DMS153 treated with DMSO at 0.1 percent for 48 hours (cell line): ENCODE data around the gene OSMR.
"Not testable (repeated sequence)": the region's sequence is repeated elsewhere in the genome, so short reads cannot be mapped to it uniquely, and the experiment has no call there.

ENCODE experiments used
- DNase-seq: peaks from one replicate; lab custom pipeline; 2025; ENCODE audit not compliant: unreplicated experiment; lab: John Stamatoyannopoulos, UW

Gene OSMR

DNA sequence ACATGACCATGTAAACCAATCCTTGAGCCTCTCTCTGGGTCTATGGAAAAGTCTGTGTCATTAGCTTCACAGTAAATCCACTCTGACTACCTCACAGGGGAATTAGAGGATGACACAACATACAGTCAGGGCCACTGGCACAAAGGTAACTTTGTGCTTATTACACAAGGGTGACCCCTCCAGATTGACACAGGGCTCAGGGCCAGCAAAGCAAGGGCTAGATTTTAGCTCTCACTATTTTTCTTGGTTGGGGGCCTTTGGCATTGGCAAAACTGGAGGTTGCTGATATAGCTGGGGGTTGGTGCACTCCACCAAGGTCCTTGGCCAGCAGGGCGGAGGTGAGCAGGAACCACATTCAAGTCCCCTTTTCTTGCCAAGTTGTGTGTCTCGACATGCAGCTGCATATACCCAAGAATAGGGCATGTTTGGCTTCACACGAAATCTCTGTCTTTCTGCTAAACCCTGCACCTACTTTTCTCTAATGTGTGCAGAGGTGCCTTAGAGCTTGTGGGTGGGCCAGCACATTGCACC is 15.2 kb upstream of the OSMR start:
- no peak for DNase-seq

DNA sequence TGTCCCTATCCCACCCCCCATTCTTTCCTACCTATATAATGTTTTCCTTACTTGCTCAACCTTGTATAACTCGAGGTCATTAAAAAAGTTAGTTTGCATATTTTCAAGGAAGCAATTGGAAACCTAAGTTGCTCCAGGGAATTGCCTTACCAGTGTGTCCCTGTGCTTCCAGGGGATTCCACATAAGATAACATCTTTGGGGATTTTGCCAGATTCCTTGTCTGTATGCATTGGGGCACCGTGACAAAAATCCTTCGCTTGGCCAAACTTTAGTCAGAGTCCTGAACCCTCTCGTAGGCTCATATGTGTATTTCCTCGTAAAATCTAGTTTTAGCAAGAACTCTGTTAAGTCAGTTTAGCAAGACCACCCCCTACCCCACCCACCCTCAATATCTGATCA is 14.7 kb upstream of the OSMR start:
- no peak for DNase-seq

DNA sequence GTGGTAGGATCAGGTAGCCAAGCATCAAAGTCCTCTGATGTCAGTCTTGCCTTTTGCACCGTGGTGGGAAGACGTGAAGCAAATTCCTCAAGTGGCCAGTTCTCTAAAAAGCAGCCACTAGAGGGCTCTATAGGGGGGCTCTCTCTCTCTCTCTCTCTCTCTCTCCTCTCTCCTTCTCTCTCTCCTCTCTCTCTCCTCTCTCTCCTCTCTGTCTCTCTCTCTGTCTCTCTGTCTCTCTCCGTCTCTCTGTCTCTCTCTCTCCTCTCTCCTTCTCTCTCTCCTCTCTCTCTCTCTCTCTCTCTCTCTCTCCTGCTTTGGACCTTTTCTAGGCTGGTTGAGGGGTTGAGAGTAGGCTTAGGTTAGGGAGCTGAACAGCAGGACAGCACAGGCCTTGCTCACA is 13.9 kb upstream of the OSMR start:
- DNase-seq, result peak; percentile 22

DNA sequence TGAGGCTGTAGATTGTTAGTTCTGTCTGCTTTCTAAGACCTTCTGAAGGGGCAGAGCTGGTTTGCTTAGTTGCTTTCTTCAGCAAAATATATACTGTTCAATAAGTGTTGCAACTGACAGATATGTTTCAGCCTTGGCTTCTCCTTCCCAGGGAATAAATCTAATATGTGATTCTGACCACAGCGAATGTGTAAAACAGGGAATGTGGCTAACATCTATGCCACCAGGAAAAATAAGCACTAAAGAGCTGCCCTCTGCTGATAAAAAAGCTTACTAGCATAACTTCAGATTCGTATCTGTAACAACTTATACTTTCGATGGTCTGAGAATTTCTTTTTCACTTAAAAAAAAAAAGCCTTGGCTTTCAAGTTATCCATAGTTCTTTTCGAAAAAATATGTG is 13.0 kb upstream of the OSMR start:
- no peak for DNase-seq

- no peak for DNase-seq
These were observed 9.9 kb upstream of the OSMR start for GRCh38 chr5:38835887-38836286.

- DNase-seq, result no peak
These were observed 8.4 kb upstream of the OSMR start for GRCh38 chr5:38837416-38837815.

DNA sequence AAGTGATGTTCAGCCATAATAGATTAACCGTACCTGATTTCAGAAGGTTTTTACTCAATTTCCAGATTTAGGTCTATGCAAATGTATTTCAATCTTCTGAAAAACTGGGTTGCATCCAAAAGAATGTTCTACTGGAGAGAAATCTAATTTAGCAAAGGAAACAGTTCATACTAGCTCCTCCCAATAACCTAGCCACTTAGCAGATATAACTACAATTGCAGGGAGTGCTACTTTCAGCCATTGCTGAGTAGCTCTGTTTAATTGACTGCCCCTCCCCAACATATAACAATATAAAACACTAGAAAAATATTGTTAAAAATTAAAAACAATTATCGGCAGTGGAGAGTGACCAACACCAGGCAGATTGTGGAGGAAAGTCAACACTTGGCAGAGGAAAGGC is 7.9 kb upstream of the OSMR start:
- no peak for DNase-seq

- no peak for DNase-seq
These were observed 2.1 kb upstream of the OSMR start for GRCh38 chr5:38843665-38844064.

GRCh38 chr5:38846379-38847011 is 683 bp downstream of the OSMR start:
- DNase-seq, result no peak

DNA sequence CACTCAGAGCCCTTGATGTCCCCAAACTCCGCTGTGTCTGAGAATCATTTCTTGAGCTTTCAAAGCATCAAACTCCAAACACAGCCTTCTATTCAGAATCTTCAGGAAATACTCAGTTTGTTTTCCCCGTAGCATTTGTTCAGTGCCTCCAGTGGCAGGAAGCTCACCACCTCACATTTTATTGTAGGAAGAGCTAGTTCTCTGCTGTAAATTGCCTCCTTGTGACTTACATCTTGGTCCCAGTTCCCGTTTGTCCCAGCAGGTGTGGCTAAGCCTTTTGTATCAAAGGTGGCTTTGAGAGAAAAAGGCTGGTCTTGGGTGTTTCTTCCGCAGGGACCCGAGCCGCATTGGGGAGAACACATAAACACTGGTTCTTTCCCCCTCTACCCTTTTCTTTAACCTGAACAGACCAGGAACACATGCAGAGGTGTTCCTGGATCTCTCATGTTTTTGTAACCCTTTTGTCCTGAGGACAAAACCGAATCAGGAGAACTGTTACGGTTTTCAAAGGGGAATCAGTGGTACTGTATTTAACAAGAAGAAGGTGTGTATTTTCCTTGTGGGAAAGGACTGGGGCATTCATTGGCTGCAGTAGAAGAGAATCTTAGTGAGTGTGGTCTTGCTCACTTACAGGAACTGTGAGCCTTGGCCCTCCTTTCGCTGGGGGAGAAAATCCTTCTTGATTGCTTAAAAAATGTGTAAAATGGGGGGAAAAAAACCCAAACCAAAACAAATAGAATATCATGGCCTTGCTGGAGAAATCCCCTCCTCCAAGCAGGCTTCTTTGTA is 1.9 kb downstream of the OSMR start:
- DNase-seq, result no peak

DNA sequence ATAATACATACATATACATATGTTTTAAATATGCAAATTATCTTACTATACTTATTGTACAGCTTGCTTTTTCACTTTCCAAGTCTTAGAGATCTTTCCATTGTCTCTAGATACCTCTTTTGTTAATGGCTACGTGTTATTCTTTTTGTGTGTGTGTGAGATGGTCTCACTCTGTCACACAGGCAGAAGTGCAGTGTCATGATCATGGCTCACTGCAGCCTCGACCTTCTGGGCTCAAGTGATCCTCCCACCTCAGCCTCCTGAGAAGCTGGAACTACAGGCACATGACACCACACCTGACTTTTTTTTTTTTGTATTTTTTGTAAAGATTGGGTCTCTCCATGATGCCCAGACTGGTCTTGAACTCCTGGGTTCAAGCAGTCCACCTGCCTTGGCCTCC is 2.8 kb downstream of the OSMR start:
- DNase-seq, result no peak

DNA sequence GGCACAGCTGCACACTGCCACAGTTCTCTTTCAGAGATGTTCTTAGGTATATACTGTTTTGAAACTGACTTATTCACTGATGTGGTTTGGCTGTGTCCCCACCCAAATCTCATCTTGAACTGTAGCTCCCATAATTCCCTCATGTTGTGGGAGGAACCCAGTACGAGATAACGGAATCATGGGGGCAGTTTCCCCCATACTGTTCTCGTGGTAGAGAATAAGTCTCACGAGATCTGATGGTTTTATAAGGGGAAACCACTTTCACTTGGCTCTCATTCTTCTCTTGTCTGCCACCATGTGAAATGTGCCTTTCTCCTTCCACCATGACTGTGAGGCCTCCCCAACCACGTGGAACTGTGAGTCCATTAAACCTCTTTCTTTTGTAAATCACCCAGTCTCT is 5.8 kb downstream of the OSMR start:
- DNase-seq, result not testable (repeated sequence)

DNA sequence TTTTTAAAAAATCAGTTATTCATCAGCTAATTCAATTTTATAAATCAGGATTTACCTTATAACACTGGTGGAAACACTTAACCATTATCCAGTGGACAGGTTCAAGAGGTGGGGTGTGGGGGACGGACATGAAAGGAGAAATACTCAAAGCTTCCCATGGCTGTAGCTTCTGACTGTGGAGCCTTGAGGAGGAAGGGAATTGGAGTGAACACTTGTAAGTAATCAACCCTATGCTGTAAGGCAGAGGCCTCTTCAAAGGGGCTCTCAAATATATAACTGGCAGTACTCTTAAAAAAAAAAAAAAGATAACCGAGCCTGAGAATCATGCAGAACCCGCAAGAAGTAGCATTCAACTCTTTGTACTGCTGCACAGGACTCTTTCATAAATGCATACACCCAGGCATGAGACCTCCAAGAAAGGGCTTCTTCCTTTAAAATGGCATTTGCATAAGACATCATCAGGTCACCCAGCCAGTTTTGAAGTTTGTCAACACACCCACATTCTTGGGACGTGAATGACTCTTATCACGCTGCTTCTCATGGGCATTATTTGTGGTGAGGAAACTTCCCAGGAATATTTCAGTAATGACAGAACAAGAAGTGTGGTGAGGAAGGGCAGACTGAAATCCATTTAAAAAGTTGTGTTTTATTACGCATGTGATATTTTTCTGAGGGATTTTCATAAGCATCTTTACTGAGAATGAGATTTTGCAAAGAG is 8.1 kb downstream of the OSMR start:
- DNase-seq, result no peak

DNA sequence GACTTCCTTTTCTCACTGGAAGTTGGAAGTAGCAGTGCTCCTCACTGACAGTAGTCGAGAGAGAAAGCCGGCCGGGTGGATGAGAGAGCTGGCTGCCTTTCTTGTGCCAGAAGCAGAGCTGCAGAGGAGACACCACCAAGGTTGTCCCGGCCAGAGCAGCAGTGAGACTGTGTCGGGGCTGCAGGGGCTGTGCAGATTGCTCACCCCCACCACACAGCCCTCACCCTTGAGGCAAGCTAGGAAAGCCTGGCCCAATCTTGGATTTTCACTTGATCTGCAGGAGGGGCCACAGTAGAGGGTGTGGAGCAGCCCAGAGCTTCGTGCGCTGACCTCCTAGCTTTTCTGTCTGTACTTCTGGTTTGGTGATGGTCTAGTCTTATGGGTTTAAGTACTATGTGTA is 9.1 kb downstream of the OSMR start:
- no peak for DNase-seq

DNA sequence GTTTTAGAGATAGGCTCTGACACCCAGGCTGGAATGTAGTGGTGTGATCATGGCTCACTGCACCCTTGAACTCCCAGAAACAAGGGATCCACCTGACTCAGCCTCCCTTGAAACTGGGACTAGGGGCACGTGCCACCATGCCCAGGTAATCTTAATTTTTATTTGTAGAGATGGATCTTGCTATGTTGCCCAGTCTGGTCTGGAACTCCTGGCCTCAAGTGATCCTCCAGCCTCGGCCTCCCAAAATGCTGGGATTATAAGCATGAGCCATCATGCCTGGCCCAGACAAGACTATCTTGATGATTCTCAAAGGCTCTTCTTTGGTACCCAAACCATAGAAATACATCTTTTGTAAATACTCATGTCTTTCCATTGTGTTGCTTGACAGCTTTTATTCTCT is 10.8 kb downstream of the OSMR start:
- no peak for DNase-seq

DNA sequence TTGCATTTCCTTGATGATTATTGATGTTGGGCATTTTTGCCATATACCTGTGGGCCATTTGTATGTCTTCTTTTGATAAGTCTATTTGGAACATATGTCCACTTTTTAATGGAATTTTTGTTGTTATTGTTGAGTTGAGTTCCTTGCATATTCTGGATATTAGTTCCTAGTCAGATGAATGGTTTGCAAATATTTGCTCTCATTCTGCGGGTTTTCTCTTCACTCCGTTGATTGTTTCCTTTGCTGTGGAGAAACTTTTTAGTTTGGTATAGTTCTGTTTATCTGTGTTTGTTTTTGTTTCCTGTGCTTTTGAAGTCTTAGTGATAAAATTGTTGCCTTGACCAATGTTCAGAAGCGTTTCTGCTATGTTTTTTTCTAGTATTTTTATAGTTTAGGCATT is 13.0 kb downstream of the OSMR start:
- no peak for DNase-seq

DNA sequence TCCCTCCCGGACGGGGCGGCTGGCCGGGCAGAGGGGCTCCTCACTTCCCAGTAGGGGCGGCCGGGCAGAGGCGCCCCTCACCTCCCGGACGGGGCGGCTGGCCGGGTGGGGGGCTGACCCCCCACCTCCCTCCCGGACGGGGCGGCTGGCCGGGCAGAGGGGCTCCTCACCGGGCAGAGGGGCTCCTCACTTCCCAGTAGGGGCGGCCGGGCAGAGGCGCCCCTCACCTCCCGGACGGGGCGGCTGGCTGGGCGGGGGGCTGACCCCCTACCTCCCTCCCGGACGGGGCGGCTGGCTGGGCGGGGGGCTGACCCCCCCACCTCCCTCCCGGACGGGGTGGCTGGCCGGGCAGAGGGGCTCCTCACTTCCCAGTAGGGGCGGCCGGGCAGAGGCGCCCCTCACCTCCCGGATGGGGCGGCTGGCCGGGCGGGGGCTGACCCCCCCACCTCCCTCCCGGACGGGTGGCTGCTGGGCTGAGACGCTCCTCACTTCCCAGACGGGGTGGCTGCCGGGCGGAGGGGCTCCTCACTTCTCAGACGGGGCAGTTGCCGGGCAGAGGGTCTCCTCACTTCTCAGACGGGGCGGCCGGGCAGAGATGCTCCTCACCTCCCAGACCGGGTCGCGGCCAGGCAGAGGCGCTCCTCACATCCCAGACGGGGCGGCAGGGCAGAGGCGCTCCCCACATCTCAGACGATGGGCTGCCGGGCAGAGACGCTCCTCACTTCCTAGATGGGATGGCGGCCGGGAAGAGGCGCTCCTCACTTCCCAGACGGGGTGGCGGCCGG is 16.4 kb downstream of the OSMR start:
- DNase-seq, result not testable (repeated sequence)

- no peak for DNase-seq
These were observed 20.7 kb downstream of the OSMR start for GRCh38 chr5:38866362-38867031.

DNA sequence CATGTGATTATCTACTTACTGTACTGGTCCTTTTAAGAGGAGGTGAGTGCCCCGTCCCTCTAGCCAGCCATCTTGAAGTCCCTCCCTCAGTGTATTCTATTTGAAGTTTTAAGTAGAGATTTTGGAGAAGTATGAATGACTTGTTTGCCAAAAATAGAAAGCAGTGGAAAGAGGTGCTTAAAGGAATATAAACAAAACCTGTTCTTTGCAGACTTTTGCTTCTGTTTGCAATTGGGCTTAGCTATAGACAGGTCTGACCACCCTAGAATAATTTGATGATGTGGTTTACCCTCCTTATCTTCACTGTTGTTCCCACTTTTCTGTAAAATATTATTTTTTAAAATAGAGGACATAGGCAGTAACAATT is 21.2 kb downstream of the OSMR start:
- no peak for DNase-seq

- no peak for DNase-seq
These were observed 21.6 kb downstream of the OSMR start for GRCh38 chr5:38867416-38867815.

DNA sequence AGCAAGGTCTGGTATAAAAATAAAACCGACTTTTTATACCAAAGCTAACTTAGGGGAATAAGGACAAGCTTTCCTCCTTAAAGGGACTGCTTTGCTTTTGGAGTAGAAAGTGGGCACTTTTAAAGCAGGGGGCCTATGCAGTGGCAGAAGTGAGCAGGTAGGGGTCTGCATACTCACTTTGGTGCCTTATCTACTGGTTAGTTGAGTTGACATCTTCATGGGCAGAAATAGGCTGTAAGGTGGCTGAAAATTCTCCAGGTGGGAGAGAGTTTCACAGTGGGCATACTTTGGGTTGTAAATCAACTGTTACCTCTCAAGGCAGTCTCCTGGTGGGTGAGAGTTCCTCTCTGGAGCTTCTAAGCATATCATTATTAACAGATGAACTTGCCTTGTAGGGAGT is 24.8 kb downstream of the OSMR start:
- DNase-seq, result no peak
